MG63 (cell line): Measurements from ENCODE around the gene HOXB1. TPM values are rescaled to one million over a fixed set of nuclear protein-coding genes. Genes with fewer than 3 reads are reported as not detected.
"Not testable (repeated sequence)": the region's sequence is repeated elsewhere in the genome, so short reads cannot be mapped to it uniquely, and the experiment has no call there.

Experiments used
- DNase-seq: peaks from one replicate; pipeline ENCODE4 v3.0.0-alpha.2; 2020
- H3K27me3 ChIP-seq: fragments of 250-450 bp; sonication (Bioruptor Pico); 2 replicates; pipeline ENCODE4 v1.5.1; 2020; ENCODE audit warnings: mild to moderate bottlenecking, moderate library complexity
- H3K36me3 ChIP-seq: fragments of 250-450 bp; sonication (Bioruptor Pico); 2 replicates; pipeline ENCODE4 v1.5.1; 2020; ENCODE audit warnings: mild to moderate bottlenecking, moderate library complexity
- H3K4me3 ChIP-seq: fragments of 250-450 bp; sonication (Bioruptor Pico); 2 replicates; pipeline ENCODE4 v1.5.1; 2020; ENCODE audit warnings: mild to moderate bottlenecking, moderate library complexity
- H3K9me3 ChIP-seq: fragments of 250-450 bp; sonication (Bioruptor Pico); 2 replicates; pipeline ENCODE4 v1.5.1; 2020; ENCODE audit warnings: mild to moderate bottlenecking, moderate library complexity
- total RNA-seq: library from RNA; depleted of rRNA; stranded (reverse); fragments of >200 nt; shearing (Covaris generic); gene quantifications from 2 replicates; pipeline ENCODE4 v1.2.3, GENCODE V29; 2014; ENCODE audit warnings: low replicate concordance

The HOXB1 gene
- total RNA-seq, 1 experiment from 2014 or later, result not detected

DNA sequence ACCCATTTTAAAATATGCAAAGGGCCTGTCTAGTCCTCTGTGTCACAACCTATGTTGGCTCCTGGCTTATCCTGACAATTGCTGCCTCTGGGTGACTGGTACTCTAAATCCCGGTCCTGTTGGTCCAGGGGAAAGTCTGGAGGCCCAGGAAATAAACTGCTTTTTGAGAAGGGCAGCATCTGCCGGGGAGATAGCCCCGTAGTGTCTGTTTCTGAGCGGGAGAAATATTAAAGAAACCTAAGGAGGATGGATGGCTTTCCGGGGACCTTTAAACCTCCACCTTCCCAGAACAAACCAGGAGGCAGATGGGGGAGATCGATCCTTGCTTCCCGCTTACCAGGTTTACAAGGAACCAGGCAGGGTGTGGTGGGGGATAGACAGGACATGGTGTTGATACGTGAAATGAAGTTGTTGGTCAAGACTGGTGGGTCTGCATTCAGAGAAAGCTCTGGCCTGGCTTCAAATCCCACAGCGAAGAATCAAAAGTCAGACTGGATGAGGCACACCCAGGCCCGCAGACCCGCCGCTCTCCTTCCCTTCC lies 10.3 kb upstream of the HOXB1 start:
- H3K27me3 ChIP-seq, result no peaks in the 10 kb centered on the region
- peak overlapping the region; percentile 78 for H3K4me3 ChIP-seq
- peaks cover 26% of the 10 kb centered on the region for H3K36me3 ChIP-seq
- no peak for DNase-seq
- no peaks in the 10 kb centered on the region for H3K9me3 ChIP-seq

- no peaks in the 10 kb centered on the region for H3K9me3 ChIP-seq
- H3K4me3 ChIP-seq, result no peak overlapping the region; the same call in 1 of the 2 replicates
- peaks cover 26% of the 10 kb centered on the region for H3K36me3 ChIP-seq
- H3K27me3 ChIP-seq, result no peaks in the 10 kb centered on the region
- no peak for DNase-seq
Observed at GRCh38 chr17:48540213-48540612, 9.4 kb upstream of the HOXB1 start.

- Histone ChIP-seq H3K9me3 (no peaks in the 10 kb centered on the region), H3K36me3 (peaks cover 26% of the 10 kb centered on the region), H3K27me3 (no peaks in the 10 kb centered on the region), H3K4me3 (no peak overlapping the region)
- DNase-seq, result peak; percentile 54
Observed at GRCh38 chr17:48539177-48539576, 8.4 kb upstream of the HOXB1 start.

DNA sequence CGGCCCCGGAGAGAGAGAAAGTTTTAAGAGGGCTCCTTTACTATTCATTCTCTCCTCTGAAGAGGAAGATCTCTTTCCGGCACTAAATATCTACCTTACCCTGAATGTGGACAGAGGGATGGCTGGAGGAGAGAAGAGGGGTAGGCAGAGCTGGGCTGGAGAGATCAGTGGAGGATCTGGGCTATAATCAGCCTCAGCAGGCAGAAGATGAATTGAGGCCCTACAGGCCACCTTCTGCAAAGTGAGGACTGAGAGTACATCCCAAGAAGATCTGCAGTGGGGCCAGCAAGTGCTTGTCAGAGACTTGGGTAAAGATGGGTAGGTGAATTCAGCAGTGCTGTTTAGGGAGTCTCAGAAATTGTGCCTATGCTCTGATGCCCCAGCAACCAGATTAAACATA lies 6.5 kb upstream of the HOXB1 start:
- Histone ChIP-seq H3K9me3 (no peaks in the 10 kb centered on the region), H3K4me3 (no peak overlapping the region), H3K36me3 (peaks cover 14% of the 10 kb centered on the region), H3K27me3 (no peaks in the 10 kb centered on the region)
- DNase-seq, result no peak

DNA sequence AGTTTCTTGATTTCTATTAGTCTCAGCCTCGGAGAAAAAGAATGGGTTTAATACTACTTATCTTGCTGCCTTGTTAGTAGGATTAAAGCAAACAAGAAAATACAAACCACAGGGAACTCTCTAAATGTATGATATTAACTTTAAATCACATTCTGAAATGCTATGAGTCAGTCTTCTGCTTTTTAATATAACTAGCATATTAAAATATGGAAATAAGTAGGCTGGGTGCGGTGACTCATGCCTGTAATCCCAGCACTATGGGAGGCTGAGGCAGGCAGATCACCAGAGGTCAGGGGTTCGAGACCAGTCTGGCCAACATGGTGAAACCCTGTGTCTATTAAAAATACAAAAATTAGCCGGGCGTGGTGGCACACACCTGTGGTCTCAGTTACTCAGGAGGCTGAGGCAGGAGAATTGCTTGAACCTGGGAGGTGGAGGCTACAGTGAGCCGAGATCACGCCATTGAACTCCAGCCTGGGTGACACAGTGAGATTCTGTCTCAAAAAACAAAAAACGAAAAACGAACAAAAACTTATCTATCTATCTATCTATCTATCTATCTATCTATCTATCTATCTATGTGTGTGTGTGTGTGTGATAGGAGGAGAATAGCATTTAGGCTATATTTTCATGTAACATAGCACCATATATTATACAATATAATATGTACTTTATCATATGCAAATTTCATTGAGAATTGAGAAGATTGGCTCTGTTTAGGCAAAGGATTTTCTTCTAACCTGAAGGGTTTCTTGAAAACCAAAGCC lies 5.2 kb upstream of the HOXB1 start:
- DNase-seq, H3K27me3 ChIP-seq, H3K36me3 ChIP-seq, H3K4me3 ChIP-seq, H3K9me3 ChIP-seq: not testable (repeated sequence)

DNA sequence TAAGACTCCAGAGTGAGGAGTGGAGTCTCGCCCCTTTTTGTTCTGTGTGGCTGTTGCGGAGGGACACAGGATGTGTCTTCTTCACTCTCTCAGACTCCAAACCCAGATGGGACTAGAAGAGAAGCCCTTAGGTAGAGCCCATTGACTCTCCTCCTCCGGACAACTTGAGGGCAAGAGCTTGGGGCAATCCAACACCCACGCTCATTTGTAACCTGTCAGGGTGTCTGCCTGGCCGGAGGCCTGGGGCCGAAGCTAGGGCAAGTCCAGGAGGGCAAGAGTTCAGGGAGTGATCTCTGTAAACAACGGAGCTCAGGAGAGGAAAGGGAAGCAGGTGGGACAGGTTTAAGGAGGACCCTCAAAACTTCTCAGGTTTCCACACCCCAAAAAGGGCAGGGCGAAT lies 1.4 kb upstream of the HOXB1 start:
- Histone ChIP-seq H3K27me3 (no peaks in the 10 kb centered on the region), H3K9me3 (no peaks in the 10 kb centered on the region), H3K36me3 (no peaks in the 10 kb centered on the region), H3K4me3 (no peak overlapping the region)
- no peak for DNase-seq

- Histone ChIP-seq H3K27me3 (no peaks in the 10 kb centered on the region), H3K9me3 (no peaks in the 10 kb centered on the region), H3K4me3 (no peak overlapping the region), H3K36me3 (no peaks in the 10 kb centered on the region)
- no peak for DNase-seq
Observed at GRCh38 chr17:48530208-48530886, 464 bp downstream of the HOXB1 start.

- H3K4me3 ChIP-seq, result no peak overlapping the region
- no peaks in the 10 kb centered on the region for H3K9me3 ChIP-seq
- H3K27me3 ChIP-seq, result no peaks in the 10 kb centered on the region
- DNase-seq, result no peak
- no peaks in the 10 kb centered on the region for H3K36me3 ChIP-seq
Observed at GRCh38 chr17:48529683-48530009, 1.2 kb downstream of the HOXB1 start.

- H3K27me3 ChIP-seq, result no peaks in the 10 kb centered on the region
- H3K36me3 ChIP-seq, result no peaks in the 10 kb centered on the region
- H3K9me3 ChIP-seq, result no peaks in the 10 kb centered on the region
- H3K4me3 ChIP-seq, result no peak overlapping the region
- no peak for DNase-seq
Observed at GRCh38 chr17:48528936-48529682, 1.7 kb downstream of the HOXB1 start.

GRCh38 chr17:48528153-48528935 lies 2.5 kb downstream of the HOXB1 start:
- Histone ChIP-seq H3K27me3 (no peaks in the 10 kb centered on the region), H3K9me3 (no peaks in the 10 kb centered on the region), H3K36me3 (no peaks in the 10 kb centered on the region), H3K4me3 (no peak overlapping the region)
- no peak for DNase-seq

DNA sequence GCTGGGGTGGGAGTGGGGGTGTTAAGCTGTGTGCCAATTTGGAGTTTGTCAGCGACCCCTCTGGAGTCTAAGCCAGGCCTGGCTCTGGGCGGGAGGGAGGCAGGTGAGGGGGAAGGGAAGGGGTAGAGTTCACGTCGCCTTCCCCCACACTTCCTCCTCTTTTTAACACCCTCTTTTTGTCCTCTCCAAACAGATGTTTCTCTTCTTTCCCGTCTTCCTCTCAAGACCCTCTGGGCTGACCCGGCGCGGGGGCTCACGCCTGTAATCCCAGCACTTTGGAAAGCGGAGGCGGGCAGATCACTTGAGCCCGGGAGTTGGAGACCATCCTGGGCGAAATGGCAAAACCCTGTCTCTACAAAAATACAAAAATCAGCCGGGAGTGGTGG lies 3.3 kb downstream of the HOXB1 start:
- Histone ChIP-seq H3K36me3 (no peaks in the 10 kb centered on the region), H3K27me3 (no peaks in the 10 kb centered on the region), H3K4me3 (no peak overlapping the region), H3K9me3 (no peaks in the 10 kb centered on the region)
- DNase-seq, result no peak

- no peak for DNase-seq
- H3K4me3 ChIP-seq, result no peak overlapping the region
- no peaks in the 10 kb centered on the region for H3K27me3 ChIP-seq
- no peaks in the 10 kb centered on the region for H3K9me3 ChIP-seq
- no peaks in the 10 kb centered on the region for H3K36me3 ChIP-seq
Observed at GRCh38 chr17:48526608-48527546, 3.9 kb downstream of the HOXB1 start.

- Histone ChIP-seq H3K36me3 (no peaks in the 10 kb centered on the region), H3K27me3 (no peaks in the 10 kb centered on the region), H3K4me3 (no peak overlapping the region), H3K9me3 (no peaks in the 10 kb centered on the region)
- no peak for DNase-seq
Observed at GRCh38 chr17:48523010-48523409, 7.8 kb downstream of the HOXB1 start.

- H3K27me3 ChIP-seq, result no peaks in the 10 kb centered on the region
- DNase-seq, result no peak
Observed at GRCh38 chr17:48522031-48522653, 8.7 kb downstream of the HOXB1 start.

GRCh38 chr17:48520631-48521079 lies 10.2 kb downstream of the HOXB1 start:
- DNase-seq, result no peak
- Histone ChIP-seq H3K36me3 (no peaks in the 10 kb centered on the region), H3K27me3 (no peaks in the 10 kb centered on the region), H3K9me3 (no peaks in the 10 kb centered on the region), H3K4me3 (no peak overlapping the region)

More at GRCh38 chr17:48522031-48522653, 8.7 kb downstream of the HOXB1 start:
- no peak overlapping the region for H3K4me3 ChIP-seq
- no peaks in the 10 kb centered on the region for H3K9me3 ChIP-seq
- H3K36me3 ChIP-seq, result no peaks in the 10 kb centered on the region
